Vagina (tissue), 2 donors: ENCODE results near the gene TNFSF13B. TPM values are rescaled to one million over a fixed set of nuclear protein-coding genes. Genes with fewer than 3 reads are reported as not detected.

ENCODE experiments used
- DNase-seq, 2 donors: peaks; one replicate each; pipeline ENCODE4 v3.0.0-alpha.2; 2017; ENCODE audit errors: extremely low spot score in 2 of 2
- H3K27ac ChIP-seq: fragments of 200-600 bp; sonication (generic); one replicate; pipeline ENCODE4 v1.5.1; 2019
- H3K27me3 ChIP-seq: fragments of 200-600 bp; sonication (generic); one replicate; pipeline ENCODE4 v1.5.1; 2019
- H3K36me3 ChIP-seq, 2 donors: fragments of 200-600 bp; sonication (generic); one replicate each; pipeline ENCODE4 v1.5.1; 2017 to 2019
- H3K4me1 ChIP-seq: fragments of 200-600 bp; sonication (generic); one replicate; pipeline ENCODE4 v1.5.1; 2019
- H3K4me3 ChIP-seq, 2 donors: fragments of 200-600 bp; sonication (generic); 1 replicate in 1 of 2; 2 replicates in 1 of 2; pipeline ENCODE4 v1.5.1; 2016 to 2019
- H3K9me3 ChIP-seq: fragments of 200-600 bp; sonication (generic); one replicate; pipeline ENCODE4 v1.5.1; 2019
- POLR2A ChIP-seq, 2 donors: fragments of 450-650 bp; IDR thresholded peaks; one replicate each; pipeline ENCODE4 v1.6.1; 2017; ENCODE audit warnings: antibody characterized with exemption in 2 of 2, mild to moderate bottlenecking in 2 of 2, moderate library complexity in 2 of 2
- POLR2AphosphoS5 ChIP-seq, 2 donors: sonication (generic); formaldehyde crosslinking; IDR thresholded peaks; one replicate each; pipeline ENCODE4 v1.9.0; 2017; ENCODE audit warnings: antibody characterized with exemption in 2 of 2, mild to moderate bottlenecking in 2 of 2, low read depth in 1 of 2; ENCODE audit not compliant: insufficient read depth in 1 of 2
- intact Hi-C: fragments of 100-400 bp; cut with DNase I; formaldehyde crosslinking; loops from one replicate; pipeline ENCODE4 v1.15.1; 2023
- total RNA-seq: library from RNA; depleted of rRNA; stranded (reverse); fragments of >200 nt; gene quantifications from one replicate; pipeline ENCODE4 v1.2.3, GENCODE V29; 2016
- TF ChIP-seq, protein P1 (sequence below), 3 experiments: fragments of 450-650 bp in 2 of 3; fragments of 200-600 bp in 1 of 3; sonication (generic) in 1 of 3; IDR thresholded peaks; one replicate each; pipeline ENCODE4 v1.5.1; 2017 to 2019; ENCODE audit warnings: antibody characterized with exemption in 3 of 3, mild to moderate bottlenecking in 2 of 3, moderate library complexity in 2 of 3

The TNFSF13B gene
- total RNA-seq, 1 donor from 2014 or later: not detected

DNA sequence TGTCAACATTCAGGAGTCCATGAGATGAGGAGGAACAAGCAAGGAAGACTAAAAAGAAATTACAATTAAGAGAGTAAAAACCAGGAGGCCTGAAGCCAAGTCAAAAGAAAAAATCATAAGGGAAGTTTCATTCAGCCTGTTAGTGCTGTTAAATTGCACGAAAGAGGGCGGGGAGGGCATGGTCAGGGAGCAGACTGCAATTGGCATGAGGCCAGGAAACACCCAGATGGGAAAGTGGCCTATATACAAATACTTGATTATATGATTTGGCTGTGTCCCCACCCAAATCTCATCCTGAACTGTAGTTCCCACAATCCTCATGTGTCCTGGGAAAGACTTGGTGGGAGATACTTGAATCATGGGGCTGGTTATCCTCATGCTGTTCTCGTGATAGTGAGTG lies 43.9 kb downstream of the TNFSF13B start:
- DNase-seq: no peak
- no peaks in the 10 kb centered on the region for H3K4me1 ChIP-seq
- no peak overlapping the region for H3K4me3 ChIP-seq
- H3K9me3 ChIP-seq: no peaks in the 10 kb centered on the region
- TF ChIP-seq POLR2A (IDR thresholded peaks at IDR 0.05) (no peak), POLR2AphosphoS5 (IDR thresholded peaks at IDR 0.05; ENCODE audit: insufficient read depth in 1 of 2, low read depth in 1 of 2) (no peak)
- TF ChIP-seq, protein P1, sequence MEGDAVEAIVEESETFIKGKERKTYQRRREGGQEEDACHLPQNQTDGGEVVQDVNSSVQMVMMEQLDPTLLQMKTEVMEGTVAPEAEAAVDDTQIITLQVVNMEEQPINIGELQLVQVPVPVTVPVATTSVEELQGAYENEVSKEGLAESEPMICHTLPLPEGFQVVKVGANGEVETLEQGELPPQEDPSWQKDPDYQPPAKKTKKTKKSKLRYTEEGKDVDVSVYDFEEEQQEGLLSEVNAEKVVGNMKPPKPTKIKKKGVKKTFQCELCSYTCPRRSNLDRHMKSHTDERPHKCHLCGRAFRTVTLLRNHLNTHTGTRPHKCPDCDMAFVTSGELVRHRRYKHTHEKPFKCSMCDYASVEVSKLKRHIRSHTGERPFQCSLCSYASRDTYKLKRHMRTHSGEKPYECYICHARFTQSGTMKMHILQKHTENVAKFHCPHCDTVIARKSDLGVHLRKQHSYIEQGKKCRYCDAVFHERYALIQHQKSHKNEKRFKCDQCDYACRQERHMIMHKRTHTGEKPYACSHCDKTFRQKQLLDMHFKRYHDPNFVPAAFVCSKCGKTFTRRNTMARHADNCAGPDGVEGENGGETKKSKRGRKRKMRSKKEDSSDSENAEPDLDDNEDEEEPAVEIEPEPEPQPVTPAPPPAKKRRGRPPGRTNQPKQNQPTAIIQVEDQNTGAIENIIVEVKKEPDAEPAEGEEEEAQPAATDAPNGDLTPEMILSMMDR (IDR thresholded peaks at IDR 0.05): no peak
- H3K27ac ChIP-seq: no peak overlapping the region
- no peaks in the 10 kb centered on the region for H3K36me3 ChIP-seq
- intact Hi-C loops: no loop called here
- H3K27me3 ChIP-seq: no peaks in the 10 kb centered on the region

DNA sequence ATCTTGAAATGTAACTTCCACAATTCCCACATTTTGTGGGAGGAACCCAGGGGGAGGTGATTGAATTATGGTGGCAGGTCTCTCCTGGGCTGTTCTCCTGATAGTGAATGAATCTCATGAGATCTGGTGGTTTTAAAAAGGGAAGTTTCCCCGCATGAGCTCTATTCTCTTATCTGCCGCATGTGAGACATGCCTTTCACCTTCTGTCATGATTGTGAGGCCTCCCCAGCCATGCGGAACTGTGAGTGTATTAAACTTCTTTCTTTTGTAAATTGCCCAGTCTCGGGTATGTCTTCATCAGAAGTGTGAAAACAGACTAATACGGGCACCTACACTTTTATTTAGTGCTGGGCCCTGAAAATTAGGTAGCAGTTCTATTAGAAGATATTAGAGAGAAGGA lies 45.8 kb downstream of the TNFSF13B start:
- no peaks in the 10 kb centered on the region for H3K4me1 ChIP-seq
- H3K36me3 ChIP-seq: no peaks in the 10 kb centered on the region
- H3K4me3 ChIP-seq: no peak overlapping the region
- DNase-seq: no peak
- intact Hi-C loops: no loop called here
- TF ChIP-seq POLR2AphosphoS5 (IDR thresholded peaks at IDR 0.05; ENCODE audit: insufficient read depth in 1 of 2, low read depth in 1 of 2) (no peak), POLR2A (IDR thresholded peaks at IDR 0.05) (no peak)
- TF ChIP-seq, protein P1 (IDR thresholded peaks at IDR 0.05): no peak
- no peak overlapping the region for H3K27ac ChIP-seq
- no peaks in the 10 kb centered on the region for H3K27me3 ChIP-seq
- H3K9me3 ChIP-seq: no peaks in the 10 kb centered on the region

DNA sequence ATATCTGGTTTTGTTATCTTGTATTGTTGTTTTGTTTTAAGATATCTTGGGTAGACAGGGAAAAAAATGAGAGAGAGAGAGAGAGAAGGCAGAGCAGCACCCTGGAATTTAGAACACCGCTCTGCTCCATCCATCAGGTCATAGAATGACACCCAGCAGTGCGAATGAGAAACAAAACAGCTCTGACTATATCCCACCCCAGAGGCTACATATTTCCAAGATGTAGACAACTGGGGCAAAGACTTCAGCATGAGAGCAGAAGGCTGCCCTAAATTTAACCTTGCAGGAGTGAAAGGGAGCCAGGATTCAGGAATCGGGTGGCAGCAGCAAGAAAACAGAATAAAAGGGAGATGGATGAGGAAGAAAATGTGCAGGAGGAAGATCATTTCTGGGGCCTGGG lies 46.5 kb downstream of the TNFSF13B start:
- Histone ChIP-seq H3K36me3 (no peaks in the 10 kb centered on the region), H3K4me3 (no peak overlapping the region), H3K27me3 (no peaks in the 10 kb centered on the region), H3K9me3 (no peaks in the 10 kb centered on the region), H3K27ac (no peak overlapping the region), H3K4me1 (no peaks in the 10 kb centered on the region)
- TF ChIP-seq, protein P1 (IDR thresholded peaks at IDR 0.05): no peak
- no peak for TF ChIP-seq POLR2AphosphoS5 (IDR thresholded peaks at IDR 0.05; ENCODE audit: insufficient read depth in 1 of 2, low read depth in 1 of 2)
- no peak for TF ChIP-seq POLR2A (IDR thresholded peaks at IDR 0.05)
- DNase-seq: no peak
- intact Hi-C loops: no loop called here

DNA sequence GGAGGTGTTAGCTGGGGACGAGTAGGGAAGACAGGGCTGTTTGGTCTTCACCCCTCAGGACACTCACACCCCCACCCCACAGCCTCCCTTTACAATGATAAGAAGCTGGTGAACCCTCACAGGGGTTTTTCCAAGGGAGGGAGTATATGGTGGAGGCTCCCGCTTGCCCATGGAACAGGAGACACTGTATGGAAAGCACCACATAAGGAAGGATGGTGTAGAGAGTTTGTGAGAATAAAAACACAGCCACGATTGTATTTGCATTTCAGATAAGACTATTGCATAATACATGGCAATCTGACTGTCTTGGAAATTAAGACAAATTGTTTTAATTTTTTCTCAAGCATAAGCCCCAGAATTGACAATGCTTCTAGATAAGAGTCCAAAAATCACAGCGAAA lies 46.9 kb downstream of the TNFSF13B start:
- intact Hi-C loops: no loop called here
- Histone ChIP-seq H3K36me3 (no peaks in the 10 kb centered on the region), H3K27me3 (no peaks in the 10 kb centered on the region), H3K9me3 (no peaks in the 10 kb centered on the region), H3K4me1 (no peaks in the 10 kb centered on the region), H3K27ac (no peak overlapping the region), H3K4me3 (no peak overlapping the region)
- no peak for TF ChIP-seq POLR2A (IDR thresholded peaks at IDR 0.05)
- TF ChIP-seq, protein P1 (IDR thresholded peaks at IDR 0.05): no peak
- TF ChIP-seq POLR2AphosphoS5 (IDR thresholded peaks at IDR 0.05; ENCODE audit: insufficient read depth in 1 of 2, low read depth in 1 of 2): no peak
- DNase-seq: no peak

DNA sequence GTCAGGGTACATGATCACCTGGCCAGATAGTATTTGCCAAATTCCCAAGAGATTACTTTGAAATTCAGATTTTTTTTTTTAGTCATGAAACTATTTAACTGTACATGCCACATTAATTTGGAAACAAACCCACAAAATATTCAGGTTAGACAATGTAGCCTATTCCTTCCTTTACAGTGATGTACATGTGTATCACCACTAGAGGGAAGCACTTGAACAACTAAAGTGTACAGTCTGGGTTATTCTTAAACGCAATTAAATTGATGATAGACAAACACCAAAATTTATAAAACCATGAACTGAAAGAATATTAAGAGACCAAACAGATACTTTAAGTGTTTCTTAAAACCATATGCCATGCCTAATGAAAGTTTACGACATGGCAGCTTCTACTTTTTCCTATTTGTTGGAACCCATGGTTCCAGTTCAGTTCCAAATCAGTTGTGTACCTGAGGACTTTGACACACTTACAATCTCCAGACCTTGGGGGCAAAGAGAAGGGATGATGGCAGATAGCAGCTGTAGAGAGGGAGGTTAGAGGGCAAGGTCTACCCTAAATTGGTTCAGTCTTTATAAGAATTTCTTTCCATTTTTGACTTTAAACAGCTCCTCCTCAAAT lies 52.8 kb downstream of the TNFSF13B start:
- no peak for DNase-seq
- no peaks in the 10 kb centered on the region for H3K36me3 ChIP-seq
- TF ChIP-seq, protein P1 (IDR thresholded peaks at IDR 0.05): peak in 2 of 3 experiments; percentile 69 to 70
- no peak for TF ChIP-seq POLR2A (IDR thresholded peaks at IDR 0.05)
- no peak for TF ChIP-seq POLR2AphosphoS5 (IDR thresholded peaks at IDR 0.05; ENCODE audit: insufficient read depth in 1 of 2, low read depth in 1 of 2)
- H3K4me3 ChIP-seq: no peak overlapping the region
- intact Hi-C loops: no loop called here
- no peaks in the 10 kb centered on the region for H3K4me1 ChIP-seq
- no peak overlapping the region for H3K27ac ChIP-seq
- no peaks in the 10 kb centered on the region for H3K9me3 ChIP-seq
- no peaks in the 10 kb centered on the region for H3K27me3 ChIP-seq
